ENCODE measurements around the gene TSPAN11.
"Not testable (repeated sequence)": the region's sequence is repeated elsewhere in the genome, so short reads cannot be mapped to it uniquely, and the experiment has no call there.

TSPAN11 gene

DNA sequence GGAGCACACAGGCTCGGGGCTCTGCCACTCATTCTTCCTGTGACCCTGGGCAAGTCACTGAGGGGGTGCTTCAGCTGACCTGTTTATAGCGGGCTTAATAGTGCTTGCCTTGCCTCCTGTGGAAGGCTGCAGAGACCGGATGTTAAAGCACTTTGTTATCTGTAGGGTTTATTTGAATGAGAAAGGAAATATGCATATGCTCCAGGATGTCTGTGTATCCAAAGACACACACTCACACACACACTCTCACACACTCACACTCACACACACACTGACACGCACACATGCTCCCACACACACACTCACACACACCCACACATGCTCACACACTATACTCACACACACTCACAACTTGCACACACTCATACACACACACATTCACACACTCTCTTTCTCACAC is 91.0 kb downstream of the TSPAN11 start:
- DNase-seq (ENCODE audit: low read depth in 2 of 2, low spot score in 1 of 2), result no peak

DNA sequence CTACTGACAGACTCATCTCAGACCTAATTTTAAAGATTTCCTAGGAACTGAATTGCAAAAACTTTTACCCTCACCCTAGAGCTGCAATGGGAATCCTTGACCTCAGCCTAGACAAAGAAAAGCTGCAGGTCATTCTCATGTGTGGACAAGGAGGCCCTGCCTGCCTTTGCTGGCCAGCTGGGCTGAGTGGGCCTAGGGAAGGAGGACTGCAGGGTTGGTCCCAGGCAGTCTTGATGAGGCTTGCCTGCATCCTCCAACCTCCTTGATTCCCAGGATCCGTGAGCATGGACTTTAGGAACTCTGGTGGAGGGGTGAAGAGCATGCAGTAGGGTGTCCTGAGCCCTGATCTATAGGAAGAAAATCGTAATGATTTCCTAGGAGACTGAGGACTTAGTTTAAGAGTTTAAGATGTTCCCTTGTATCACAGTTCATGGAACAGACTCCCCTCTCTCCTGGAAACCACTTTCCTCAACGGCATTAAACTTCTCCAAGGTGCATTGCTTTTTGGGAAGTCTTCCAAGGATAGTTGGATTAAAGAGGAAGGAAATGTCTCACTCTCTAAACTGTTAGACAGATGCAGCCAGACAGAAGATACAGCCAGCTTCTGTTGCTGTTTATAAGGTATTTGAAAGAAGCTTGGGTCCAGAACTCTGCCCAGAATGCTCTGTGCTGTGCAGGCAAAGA is 91.7 kb downstream of the TSPAN11 start:
- DNase-seq (ENCODE audit: low read depth in 2 of 2, low spot score in 1 of 2), result no peak

DNA sequence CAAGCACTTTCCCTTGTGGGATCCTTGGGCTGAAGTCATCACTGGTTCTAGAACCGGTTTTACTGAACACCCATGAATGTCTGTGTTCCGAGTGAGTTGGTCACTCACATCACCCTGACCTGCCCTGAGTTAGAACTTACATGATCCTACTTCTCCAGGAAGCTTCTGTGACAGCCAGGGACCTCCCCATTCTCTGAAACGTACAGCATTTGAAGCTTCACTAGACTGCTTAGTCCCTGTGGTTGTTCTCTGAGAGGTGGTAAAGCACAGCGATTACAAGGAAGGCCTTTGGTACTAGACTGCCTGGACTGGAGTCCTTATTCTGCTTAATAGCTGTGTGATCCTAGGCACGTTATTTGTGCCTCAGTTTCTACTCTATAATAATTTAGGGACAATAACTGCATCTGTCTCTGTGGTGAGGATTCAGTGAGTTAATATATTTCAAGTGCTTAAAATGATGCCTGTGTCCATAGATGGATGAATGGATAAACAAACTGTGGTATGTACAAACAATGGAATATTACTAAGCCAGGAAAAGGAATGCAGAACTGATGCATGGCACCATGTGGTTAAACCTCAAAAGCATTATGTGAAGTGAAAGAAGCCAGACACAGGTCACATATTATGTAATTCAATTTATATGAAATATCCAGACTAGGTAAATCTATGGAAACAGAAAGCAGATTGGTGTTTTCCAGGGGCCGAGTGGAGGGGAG is 92.4 kb downstream of the TSPAN11 start:
- DNase-seq (ENCODE audit: low read depth in 2 of 2, low spot score in 1 of 2), result no peak

DNA sequence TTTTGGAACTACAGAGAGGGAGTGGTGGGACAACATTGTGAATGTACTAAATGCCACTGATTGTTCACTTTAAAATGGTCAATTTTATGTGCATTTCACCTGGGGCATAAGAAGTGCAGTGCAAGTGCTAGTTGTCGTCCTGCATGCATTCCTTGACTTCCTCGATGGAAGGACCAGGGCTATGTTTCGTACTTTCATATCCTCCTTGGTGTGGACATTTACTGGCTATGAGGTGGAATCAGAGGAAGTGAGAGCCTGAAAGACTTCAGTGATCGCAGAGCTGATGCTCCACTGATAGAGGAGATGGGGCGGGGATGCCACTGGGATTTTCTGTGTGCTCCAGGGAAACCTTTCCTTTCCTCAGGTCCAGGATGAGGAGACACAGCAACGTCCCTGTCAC is 93.0 kb downstream of the TSPAN11 start:
- DNase-seq (ENCODE audit: low read depth in 2 of 2, low spot score in 1 of 2), result no peak

DNA sequence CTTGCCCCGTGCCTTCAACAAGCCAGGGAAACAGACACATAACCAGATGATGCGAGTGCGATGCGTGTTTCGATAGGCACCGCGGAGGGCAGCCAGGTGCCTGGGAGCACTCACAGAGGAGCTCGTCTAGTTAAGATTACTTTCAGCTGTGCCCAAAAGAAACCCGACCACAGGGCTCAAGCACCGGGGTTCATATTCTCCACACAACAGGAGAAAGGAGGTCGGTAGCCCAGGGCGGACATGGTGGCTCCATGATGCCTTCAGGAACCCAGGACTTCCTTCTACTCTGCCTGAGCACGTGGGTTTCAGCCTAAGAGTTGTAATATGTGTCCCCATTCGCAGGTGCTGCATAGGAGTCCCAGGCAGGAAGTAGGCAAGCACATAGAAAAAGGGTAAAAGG is 93.4 kb downstream of the TSPAN11 start:
- DNase-seq (ENCODE audit: low read depth in 2 of 2, low spot score in 1 of 2), result no peak

DNA sequence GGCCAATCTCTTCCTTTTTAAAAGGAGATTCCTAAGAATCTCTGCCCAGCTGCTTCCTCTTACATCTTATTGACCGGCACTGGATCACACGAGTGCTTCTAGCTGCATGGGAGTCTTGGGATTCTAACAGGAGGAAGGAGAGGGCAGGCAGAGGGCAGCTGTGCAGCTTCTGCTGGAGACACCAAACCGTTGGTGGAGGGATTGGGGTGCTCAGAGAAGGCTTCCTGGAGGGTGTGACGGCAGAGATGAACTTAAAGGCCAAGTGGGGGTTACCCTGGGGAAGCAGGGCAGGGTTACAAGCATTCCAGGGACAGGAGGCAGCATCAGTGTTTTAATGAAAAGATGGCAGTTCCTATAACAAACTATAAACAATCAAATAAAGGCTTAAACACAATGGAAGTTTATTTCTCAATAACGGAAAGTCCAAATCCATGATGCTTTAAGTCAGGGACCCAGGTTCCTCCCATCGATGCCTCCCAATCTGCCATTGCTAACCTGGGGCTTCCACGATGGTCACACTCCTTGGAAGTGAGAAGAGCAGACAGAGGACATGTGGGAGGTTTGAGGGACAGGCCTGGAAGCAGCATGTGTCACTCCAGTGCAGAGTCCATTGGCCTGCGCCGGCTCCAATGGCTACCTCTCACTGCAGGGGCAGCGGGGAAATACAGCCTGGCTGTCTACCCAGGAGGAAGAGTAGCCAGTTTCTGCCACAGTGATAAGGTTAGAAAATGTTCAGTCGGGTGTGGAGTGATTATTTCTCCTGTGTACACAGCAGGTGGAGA is 94.0 kb downstream of the TSPAN11 start:
- DNase-seq (ENCODE audit: low read depth in 2 of 2, low spot score in 1 of 2), result no peak

DNA sequence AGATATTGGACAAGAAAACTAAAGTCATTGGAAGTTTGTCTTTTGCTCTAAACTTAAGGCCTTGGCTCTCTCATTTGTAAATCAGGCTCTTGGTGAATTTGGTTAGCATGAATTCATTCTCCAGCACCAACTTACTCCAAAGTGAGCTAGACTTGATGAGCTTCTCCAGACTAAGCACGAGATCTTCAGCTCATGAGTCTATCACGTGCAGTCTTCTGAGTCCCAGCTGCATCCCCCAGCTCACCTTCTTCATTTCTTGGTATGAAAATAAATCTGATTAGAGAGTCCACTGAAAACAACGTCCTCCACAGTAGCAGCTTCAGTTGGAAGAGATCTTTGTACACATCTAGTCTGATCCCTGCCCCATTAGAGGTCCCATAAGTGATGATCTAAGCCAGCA is 94.6 kb downstream of the TSPAN11 start:
- no peak for DNase-seq (ENCODE audit: low read depth in 2 of 2, low spot score in 1 of 2)

DNA sequence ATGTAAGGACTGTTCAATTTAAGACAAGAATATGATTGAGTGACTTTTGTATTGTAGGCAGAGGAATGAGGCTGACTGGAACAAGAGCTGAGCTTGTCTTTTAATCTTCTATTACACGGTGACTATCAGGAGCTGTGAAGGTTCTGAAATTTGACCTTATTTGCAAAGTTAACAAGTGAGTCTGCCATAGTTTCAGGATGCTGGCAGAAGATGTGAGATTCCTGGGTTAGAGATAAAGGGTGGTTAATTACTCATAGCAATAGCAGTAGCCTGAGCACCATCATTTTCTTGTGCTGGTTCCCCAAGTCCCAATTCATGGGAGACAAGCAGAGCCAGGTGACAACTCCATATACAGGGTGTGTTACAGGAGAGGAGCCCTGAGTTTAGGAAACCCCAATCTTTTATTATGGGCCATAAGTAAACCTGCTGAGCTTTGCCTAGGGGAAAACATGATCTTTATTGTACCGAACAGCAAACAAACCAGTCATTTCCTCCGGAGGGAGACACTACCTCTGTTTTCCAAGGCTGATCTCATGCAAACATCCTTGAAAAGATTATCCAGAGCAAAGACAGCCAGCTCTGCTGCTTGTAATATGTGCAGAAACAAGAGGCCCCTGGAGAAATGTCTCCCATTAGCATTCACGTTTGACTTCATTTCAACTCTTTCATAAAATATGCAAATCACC is 95.4 kb downstream of the TSPAN11 start:
- DNase-seq (ENCODE audit: low read depth in 2 of 2, low spot score in 1 of 2), result no peak

DNA sequence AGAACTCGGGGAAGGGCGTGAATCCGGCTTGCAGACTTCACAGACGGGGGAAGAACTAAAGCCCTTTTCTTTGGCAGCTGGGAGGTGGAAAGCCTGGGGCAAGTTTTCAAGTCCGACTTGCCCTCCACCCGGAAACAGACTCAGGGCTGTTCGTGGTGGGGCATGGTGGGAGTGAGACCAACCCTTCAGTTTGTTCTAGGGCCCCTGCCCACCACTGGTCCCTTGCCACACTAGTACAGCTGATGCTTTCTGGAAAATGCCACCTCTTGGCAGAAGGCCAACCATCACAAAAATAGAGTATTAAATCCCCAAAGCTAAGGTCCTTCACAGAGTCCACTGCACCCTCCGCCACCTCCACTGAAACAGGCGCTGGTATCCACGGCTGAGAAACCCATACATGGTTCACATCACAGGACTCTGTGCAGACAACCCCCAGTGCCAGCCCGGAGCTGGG is 96.8 kb downstream of the TSPAN11 start:
- no peak for DNase-seq (ENCODE audit: low read depth in 2 of 2, low spot score in 1 of 2)

DNA sequence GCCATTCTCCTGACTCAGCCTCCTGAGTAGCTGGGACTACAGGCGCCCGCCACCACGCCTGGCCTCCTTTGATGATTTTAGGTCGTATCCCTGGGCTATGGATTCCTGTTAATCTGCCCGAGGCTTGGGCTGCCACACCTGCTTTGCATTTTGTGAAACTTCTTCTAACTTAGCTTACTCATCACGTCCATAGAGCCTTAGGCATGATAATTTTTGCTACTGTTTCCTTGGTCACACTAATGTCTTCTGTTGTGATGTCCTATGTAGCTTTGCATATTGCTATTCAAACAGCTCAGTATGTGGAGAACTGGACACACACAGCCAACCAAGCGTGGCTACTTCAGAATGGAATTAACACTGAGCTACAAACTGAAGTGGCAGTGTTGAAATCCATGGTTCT is 99.7 kb downstream of the TSPAN11 start:
- DNase-seq (ENCODE audit: low read depth in 2 of 2, low spot score in 1 of 2), result no peak

DNA sequence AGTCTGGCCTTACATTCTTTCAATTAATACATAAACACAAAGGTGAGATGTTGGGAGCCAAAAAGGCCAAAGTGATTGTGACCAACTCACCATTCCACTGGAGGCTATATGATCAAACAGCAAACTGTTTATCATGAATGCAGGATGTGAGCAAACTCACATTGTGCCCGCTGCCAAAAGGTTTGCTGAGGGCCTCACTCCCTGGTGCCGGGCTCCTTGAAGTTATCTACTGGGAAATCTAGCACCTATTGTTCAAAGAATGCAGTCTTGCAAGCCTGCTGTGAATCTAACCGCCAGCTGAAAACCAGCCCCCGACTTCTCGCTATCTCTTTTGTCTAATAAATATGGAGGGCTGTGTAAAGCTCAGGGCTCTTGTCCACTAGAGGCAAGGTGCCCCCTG is 100.5 kb downstream of the TSPAN11 start:
- DNase-seq (ENCODE audit: low read depth in 2 of 2, low spot score in 1 of 2), result not testable (repeated sequence)

DNA sequence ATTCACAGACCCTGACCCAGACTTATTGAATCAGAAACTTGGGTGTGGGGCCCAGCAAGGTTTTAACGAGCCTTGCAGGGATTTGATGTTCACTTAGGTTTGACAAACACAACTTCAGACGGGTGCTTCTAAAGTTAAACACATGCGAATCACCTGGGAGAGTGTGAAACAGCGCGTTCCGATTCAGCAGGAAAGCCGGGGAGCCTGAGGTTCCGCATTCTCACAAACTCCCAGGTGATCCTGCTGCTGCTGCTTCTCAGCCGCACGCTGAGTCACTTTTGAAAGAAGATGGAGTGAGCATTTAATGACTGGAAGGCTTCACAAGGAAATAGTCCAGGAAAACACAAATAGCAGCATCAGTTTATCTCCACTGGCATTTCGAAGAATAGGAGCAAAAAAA is 102.9 kb downstream of the TSPAN11 start:
- DNase-seq (ENCODE audit: low read depth in 2 of 2, low spot score in 1 of 2), result no peak

DNA sequence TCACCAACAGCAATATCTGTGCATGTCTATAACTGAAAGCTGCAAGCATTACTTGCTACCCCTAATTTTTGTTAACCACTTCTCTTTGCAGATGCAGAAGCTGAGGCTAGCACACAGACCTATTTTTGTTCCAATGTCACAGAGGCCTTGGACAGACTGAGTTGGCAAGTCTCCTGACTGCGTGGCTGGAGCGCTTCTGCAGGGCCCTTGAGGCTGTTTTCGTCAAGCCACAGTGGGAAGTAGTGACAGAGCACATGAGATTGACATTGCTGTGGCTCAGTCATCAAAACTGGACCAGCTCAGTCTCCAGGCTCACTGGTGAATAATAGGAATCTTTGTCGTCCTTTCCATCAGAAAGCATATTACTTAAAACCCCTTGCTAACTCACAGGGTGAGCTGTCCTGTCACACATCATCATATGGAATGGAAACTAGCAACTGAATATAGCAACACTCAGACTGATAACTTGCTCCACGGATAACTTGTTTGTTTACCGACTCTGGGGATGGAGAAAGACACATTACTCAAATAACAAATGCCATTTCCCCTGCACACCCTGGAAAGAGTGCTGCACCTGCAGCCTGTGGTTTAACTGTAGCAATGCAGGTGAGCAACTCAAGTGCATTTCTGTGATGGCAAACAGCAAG is 103.5 kb downstream of the TSPAN11 start:
- DNase-seq (ENCODE audit: low read depth in 2 of 2, low spot score in 1 of 2), result no peak

DNA sequence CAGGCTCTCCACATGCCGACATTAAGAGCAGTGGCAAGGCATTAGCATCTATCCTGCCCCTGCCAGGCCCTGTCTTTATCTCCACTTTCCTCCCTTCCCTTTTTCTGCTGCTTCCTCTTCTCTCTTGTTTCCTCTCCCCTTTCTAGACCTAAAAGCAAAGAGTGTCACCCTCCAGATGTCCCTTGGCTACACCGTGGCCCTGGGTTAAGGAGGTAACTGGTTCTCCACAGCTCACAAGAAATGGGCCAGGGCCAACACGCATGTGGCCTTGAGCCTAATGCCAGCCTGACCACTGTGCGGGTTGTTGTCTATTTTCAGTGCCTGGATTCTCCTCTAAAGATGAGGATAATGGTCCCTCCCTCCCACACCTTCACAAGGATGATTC is 105.4 kb downstream of the TSPAN11 start:
- no peak for DNase-seq (ENCODE audit: low read depth in 2 of 2, low spot score in 1 of 2)

DNA sequence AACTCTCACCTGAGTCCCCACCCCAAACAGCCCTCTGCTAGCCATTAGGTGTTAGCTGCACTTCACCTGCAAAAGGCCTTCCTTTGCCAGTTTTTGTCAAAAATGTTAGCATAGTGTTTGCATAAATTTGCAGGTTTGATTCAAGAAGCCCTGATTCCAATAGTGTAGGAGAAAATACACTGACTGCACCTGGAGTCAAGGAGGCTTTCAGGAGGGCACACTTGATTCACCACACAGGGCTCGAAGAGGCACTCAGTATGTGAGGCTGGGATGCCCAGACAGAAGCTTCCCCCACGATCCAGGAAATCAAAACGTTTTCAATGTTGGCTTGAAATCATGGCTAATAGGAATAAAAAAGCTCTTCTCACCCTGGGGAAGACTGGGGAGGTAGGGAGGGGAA is 106.6 kb downstream of the TSPAN11 start:
- no peak for DNase-seq (ENCODE audit: low read depth in 2 of 2, low spot score in 1 of 2)

DNA sequence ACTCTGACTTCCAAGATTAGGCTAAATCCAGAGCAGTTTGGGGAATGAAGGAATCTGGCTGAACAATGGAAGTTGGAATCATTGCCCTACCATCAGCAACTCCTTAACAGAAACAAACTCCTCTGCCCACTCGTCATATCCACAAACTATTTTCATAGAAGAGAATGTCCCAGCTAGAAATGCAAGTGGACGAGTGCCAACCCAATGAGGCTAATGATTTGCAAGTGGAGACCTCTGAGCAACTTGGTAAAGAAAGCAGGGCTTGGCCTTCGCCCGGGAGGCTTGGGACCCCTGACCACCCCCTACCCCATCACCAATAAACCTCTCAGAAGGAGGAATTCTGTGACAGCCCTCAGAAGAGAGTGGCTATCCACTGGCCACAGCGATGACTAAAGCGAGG is 107.1 kb downstream of the TSPAN11 start:
- DNase-seq (ENCODE audit: low read depth in 2 of 2, low spot score in 1 of 2), result no peak

DNA sequence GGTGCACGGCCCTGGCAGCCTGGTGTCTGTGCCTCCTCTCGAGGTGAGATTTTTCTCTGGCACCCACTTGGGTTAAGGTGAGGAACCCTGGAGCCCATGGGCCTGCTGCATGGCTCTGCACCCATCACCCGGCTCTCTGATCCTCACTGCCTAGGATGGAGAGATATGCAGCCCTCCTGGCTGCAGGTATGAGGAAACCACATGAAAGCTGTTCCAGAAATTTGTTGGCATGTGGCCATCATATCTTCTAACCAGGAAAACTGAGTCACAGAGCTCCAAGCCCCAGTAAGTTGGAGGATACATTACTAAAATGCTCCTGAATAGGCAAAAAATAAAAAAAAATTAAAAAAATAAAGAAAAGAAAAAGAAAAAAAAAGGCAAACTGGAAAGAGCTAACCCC is 107.8 kb downstream of the TSPAN11 start:
- no peak for DNase-seq (ENCODE audit: low read depth in 2 of 2, low spot score in 1 of 2)

DNA sequence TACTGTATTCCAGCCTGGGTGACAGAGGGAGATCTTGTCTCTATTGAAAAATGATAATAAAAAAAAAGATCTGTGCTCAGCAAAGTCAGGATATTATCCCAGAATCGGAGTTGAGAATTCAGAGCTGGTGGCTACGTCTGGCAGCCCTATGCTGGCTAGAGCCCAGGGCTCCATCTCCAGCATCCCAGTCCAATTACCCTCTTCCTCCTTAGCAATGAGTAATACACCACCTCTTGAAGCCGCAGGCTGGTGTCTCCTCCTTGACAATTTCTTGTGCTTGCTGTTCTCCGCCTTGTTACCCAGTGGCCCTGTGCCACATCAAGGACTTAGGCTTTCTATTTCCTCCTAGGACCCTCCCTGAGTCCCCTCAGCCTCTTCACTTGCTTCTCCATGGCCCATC is 108.7 kb downstream of the TSPAN11 start:
- no peak for DNase-seq (ENCODE audit: low read depth in 2 of 2, low spot score in 1 of 2)

DNA sequence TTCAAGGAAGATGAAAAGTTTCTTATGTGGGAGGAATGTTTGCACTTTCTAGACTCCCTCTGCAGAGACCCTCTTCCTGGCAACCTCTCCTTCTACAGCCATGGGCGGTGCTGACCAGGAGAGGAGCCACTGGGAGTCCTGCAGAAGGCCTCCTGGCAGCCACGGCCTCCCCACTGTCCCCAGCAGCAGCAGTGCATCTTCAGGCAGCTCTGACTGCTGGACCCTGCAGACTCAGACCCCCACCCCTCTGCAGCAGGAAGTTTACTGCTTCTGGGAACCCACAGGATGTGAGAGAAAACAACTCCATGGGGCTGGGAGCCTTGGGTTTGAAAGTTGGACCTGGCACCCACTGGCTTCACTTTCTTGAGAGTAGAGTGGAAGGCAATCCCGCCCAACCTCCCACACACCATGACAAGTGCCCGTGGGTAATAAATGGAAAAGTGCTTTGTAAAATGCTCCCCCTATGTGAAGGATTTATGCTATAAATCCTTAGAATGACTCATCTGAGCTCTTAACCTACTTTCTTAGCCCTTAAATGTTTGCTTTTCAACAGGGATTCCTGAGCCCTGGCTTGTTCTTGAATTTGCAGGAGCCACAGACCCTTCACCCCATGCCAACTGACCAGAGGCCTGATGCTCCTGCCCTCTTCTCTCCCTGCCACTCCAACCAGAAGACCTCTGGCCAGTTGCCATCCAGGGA is 109.6 kb downstream of the TSPAN11 start:
- DNase-seq (ENCODE audit: low read depth in 2 of 2, low spot score in 1 of 2), result no peak

DNA sequence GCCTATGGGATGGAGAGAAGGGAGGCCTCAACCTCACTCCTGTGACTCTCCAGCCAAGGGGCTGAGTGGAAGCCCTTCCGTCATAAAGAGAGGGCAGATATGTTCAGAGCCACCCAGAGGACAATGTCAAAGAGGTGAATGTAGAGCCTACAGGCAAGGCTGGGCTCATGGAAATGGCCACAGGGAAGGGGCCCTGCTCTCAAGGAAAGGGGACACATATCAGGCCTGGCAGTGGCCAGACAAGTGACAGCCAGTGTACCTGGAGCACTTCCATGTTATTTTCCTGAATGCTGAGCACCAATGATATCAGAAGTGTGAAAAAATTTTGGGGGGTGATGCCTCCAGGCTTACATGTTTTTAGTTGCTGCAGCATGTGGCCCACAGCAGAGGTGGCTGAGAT is 110.5 kb downstream of the TSPAN11 start:
- DNase-seq (ENCODE audit: low read depth in 2 of 2, low spot score in 1 of 2), result no peak

DNA sequence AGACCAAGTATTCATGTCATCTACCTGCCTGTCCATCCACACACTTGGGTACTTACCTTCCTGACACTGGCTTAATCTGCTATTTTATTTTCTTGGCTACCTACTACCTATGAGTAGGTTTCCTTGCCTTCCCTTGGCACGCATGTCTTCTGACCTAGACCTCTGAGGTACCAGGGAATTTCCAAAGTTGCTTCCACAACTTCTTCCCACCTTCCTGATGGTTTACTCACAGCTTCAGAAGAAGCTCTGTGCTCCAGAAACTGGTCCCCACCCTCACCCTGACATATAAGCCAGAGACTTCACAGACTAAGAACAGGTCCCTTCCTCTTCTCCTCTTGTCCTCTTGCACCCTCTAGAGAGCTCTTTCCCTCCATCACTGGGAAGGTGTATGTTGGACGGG is 111.4 kb downstream of the TSPAN11 start:
- no peak for DNase-seq (ENCODE audit: low read depth in 2 of 2, low spot score in 1 of 2)
